OCI-M1 (cell line): Measurements from ENCODE around the gene ADD2.
A peak's percentile ranks its signal among the peaks of the same experiment; 100 is the strongest.

Source experiments
- DNase-seq: peaks from one replicate; lab custom pipeline; 2025; lab: John Stamatoyannopoulos, UW

The ADD2 gene

DNA sequence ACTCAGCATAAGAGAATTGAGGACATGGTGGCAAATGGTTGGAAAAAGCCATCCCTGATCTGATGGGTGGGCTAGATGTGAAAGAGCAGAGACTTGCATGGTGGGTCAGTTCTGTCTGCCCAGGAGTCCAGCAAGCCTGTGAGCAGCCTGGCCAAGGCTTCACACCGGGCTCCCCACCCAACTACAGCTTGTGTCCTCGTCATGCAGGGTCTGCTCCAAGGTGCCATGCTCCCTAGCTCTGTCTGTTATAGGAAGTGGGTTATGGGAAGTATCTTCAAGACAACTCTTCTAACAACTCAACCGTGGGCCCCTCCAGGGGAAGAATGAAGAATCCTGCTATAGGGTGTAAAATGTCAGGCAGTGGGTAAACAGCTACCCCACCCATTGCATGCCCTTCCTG is 97.4 kb downstream of the ADD2 start:
- DNase-seq = no peak

DNA sequence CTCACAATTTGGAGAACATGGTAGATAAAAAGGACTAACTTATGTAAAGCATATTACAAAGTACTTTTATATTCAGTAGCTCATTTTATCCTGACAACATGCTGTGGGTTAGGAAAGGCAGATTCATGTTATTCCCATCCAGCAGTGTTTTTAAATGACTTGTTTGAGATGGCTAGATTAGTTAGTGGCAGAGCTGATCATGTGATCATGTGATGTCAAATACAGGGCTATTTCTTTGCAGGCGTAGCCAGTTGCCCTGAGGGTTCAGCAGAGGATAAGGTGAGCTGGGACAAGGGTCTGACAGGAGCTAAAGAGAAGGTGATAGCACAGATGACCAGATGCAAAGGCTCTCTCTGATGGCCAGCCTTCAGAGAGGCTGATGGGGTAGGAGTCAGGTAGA is 97.8 kb downstream of the ADD2 start:
- DNase-seq = no peak

DNA sequence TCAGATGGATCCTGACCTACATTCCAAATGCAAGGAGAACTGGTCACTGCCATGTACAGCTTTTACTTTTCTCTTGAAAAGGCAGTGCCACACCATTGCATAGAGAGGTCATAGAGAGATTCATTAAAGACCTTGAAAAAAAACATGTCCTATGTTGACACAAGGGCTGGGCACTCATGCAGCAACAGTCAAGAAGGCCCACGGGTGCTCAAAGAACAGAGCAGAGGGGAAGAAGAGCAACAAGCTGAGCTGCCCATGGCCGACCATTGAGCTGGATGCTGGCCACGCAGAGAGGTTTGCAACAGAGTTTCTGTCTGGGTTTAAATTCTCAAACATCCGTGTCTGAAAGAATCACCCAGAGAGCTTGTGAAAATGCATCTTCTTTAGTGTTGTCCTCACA is 99.1 kb downstream of the ADD2 start:
- no peak for DNase-seq

DNA sequence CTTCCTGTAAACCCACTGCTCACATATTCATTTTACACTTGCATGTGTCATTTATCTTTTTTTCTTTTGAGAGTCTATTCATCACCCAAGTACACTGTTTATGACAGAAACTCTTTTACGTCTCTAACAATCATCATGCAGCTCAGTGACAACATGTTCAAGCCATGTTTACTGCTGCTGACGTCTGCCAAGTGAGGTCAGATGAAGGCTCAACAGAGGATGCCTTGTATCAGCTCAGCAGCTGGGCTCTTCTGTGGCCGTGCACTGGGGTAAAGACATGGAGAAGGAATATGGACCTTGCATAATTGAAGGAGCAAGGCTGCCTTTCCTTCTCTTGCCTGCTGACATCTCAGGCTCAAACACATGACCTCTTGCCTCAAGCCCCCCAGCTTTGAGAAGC is 99.6 kb downstream of the ADD2 start:
- DNase-seq = no peak

DNA sequence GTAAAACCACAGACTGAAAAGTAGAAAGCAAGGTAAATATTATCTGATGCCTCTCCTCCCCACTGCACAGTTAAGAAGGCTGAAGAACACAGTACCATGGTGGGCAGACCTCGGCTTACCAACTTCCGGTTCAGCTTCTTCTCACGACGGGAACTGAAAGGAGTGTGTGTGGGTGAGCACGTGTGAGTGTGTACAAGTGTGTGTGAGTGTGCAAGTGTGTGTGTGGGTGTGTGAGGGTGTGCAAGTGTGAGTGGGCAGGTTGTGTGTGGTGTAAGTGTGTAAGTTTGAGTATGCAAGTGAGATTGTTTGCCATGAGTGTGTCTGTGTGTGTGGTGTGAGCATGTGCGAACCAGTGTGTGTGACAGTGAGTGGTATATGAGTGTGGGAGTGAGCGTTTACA is 103.5 kb downstream of the ADD2 start:
- no peak for DNase-seq

DNA sequence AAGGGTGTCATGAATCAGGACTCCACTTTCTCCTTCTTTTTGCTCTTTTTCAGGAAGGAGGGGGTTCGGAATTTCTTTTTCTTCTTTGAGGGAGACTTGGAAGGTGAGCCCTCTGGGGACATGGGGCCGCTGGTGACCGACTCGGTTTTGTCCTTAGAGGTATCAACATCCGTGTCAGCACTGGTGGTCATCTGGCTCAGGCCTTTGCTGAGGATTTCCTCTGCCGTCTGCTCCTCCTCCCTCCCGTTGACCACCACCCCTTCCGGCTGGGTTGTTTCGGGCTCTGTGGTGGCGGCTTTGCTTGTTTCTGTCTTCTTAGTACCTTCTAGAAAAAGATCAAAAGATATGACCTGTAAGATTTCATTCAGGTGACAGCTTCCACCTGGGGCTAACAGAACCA is 104.6 kb downstream of the ADD2 start:
- no peak for DNase-seq

DNA sequence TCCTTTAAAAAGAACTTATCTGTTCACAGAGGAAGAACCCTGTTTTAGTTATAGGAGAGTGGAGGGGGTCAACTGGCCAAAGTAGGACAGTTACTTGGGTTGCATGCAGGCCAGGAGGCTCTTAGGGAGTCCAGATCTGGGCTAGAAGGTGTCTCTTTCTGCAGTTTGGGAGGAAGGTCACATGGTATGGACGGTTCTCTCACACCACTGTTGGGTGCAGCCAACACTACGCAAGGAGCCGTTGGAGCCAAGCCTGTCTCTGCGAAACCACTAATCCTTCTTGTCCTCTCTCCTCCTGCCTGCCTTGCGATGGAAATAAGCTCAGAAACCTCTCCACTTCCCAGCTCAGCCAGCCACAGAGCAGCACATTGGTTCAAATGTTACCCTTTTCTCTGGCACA is 108.4 kb downstream of the ADD2 start:
- DNase-seq = no peak

- DNase-seq = no peak
These were observed 109.5 kb downstream of the ADD2 start for GRCh38 chr2:70658476-70658875.

DNA sequence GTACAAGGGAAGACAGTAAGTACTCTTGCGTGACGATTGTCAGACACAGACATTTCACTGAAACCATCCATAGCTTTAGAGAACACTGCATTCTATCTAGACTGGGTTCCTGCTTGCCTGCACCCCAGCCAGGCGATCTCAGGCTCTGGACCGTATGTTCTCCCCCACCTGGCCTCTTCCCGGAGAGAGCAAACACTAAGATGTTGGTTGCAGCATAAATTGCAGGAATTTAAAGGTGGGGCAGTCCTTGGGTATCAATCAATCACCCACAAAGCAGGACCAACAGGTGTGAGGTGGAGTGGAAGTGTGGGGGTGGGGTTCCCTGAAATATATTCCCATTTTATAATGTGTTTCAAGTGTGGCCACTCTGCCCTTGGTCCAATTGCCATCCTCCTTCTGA is 110.8 kb downstream of the ADD2 start:
- no peak for DNase-seq

GRCh38 chr2:70656421-70657010 is 111.5 kb downstream of the ADD2 start:
- no peak for DNase-seq

GRCh38 chr2:70655786-70656185 is 112.2 kb downstream of the ADD2 start:
- DNase-seq = no peak

- DNase-seq = peak; percentile 68
These were observed 112.8 kb downstream of the ADD2 start for GRCh38 chr2:70655211-70655610.

DNA sequence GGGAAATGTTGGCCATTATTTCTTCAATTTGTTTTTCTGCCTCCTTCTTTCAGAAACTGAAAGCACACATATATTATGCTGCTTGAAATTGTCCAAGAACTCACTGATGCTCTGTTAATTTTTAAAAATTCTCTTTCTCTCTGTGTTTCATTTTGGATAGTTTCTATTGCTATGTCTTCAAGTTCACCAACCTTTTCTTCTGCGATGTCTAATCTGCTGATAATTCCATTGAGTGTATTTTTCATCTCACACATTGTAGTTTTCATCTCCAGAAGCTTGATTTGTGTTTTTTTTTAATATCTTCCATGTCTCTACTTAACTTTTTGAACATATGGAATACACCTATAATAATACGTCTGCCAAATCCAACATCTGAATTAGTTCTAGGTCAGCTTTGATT is 116.3 kb downstream of the ADD2 start:
- DNase-seq = no peak

GRCh38 chr2:70651014-70651413 is 117.0 kb downstream of the ADD2 start:
- DNase-seq = no peak

DNA sequence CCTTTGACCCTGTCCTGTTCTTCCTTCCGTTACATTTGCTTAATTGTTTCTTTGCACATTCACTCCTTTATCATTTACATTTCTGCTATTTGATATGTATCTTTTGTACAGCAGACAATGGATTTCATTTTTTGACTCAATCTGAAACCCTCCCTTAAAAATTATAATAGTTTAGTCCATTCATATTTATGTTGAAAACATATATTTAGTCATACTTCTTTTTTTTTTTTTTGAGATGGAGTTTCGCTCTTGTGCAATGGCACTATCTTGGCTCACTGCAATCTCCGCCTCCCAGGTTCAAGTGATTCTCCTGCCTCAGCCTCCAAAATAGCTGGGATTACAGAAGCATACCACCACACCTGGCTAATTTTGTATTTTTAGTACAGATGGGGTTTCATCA is 119.0 kb downstream of the ADD2 start:
- DNase-seq = no peak

DNA sequence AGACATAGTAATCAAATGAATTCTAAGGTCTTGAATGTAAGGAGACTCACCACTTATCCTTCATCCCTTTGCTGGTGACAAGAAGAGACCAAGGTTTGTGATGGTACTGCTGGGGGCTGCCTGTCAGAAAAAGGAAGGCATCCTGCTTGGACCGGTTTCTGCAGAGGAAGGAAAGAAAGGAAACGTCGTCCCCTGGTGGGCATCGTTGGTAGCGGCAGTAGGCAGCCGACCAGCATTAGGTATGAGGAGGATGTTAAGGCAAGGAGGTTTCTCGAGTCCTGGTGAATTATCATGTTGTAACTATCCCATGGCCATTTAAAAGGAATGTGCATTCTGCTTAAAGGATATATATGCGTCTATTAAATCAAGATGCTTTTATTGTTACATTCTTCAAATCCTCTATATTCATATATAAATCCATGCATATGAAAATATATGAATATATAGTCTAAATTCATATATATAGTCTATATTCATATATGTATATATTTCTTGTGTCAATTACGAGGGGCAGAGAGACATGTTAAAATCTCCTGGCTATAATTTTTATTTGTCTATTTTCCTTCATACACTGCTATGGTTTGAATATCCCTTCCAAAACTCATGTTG is 120.0 kb downstream of the ADD2 start:
- peak; percentile 71 for DNase-seq

- DNase-seq = no peak
These were observed 121.6 kb downstream of the ADD2 start for GRCh38 chr2:70646420-70646818.

- DNase-seq = peak; percentile 18
These were observed 122.1 kb downstream of the ADD2 start for GRCh38 chr2:70645733-70646419.

- peak; percentile 16 for DNase-seq
These were observed 124.3 kb downstream of the ADD2 start for GRCh38 chr2:70643715-70644114.

GRCh38 chr2:70641263-70641784 is 126.7 kb downstream of the ADD2 start:
- no peak for DNase-seq

- no peak for DNase-seq
These were observed 128.1 kb downstream of the ADD2 start for GRCh38 chr2:70639841-70640436.

GRCh38 chr2:70638561-70638960 is 129.4 kb downstream of the ADD2 start:
- DNase-seq = no peak

GRCh38 chr2:70633508-70633907 is 134.5 kb downstream of the ADD2 start:
- DNase-seq = no peak
